Measurements from ENCODE around the gene CHL1.

The CHL1 gene

GRCh38 chr3:453106-453505 lies 256.5 kb downstream of the CHL1 start:
- no peak overlapping the region for H3K4me3 ChIP-seq (replicated peaks in 1 of 2; ENCODE audit: low read depth in 2 of 2, low read length in 2 of 2)
- no peak for TF ChIP-seq CTCF (IDR thresholded peaks at IDR 0.05; ENCODE audit: low read depth, low read length)
- DNase-seq (ENCODE audit: low read depth in 2 of 2): no peak

- no peak for DNase-seq (ENCODE audit: low read depth in 2 of 2)
- no peak overlapping the region for H3K4me3 ChIP-seq (replicated peaks in 1 of 2; ENCODE audit: low read depth in 2 of 2, low read length in 2 of 2)
- no peak for TF ChIP-seq CTCF (IDR thresholded peaks at IDR 0.05; ENCODE audit: low read depth, low read length)
These were observed 258.4 kb downstream of the CHL1 start for GRCh38 chr3:454986-455385.

- TF ChIP-seq CTCF (IDR thresholded peaks at IDR 0.05; ENCODE audit: low read depth, low read length): no peak
- no peak for DNase-seq (ENCODE audit: low read depth in 2 of 2)
- no peak overlapping the region for H3K4me3 ChIP-seq (replicated peaks in 1 of 2; ENCODE audit: low read depth in 2 of 2, low read length in 2 of 2)
These were observed 261.6 kb downstream of the CHL1 start for GRCh38 chr3:458124-458523.

- no peak overlapping the region for H3K4me3 ChIP-seq (replicated peaks in 1 of 2; ENCODE audit: low read depth in 2 of 2, low read length in 2 of 2)
- no peak for DNase-seq (ENCODE audit: low read depth in 2 of 2)
- TF ChIP-seq CTCF (IDR thresholded peaks at IDR 0.05; ENCODE audit: low read depth, low read length): no peak
These were observed 262.2 kb downstream of the CHL1 start for GRCh38 chr3:458653-459310.

Measured in cardiac fibroblast (primary cell).